Measurements from ENCODE around the gene DTX1. TPM values are rescaled to one million over a fixed set of nuclear protein-coding genes. Genes with fewer than 3 reads are reported as not detected.
A peak's percentile ranks its signal among the peaks of the same experiment; 100 is the strongest.

Gene DTX1
- total and polyA plus RNA-seq, 2 of the 8 experiments (the other 6 are each of a cell fraction or from before 2014, with no cell fraction given): 4.7 to 6.9 TPM

GRCh38 chr12:113062502-113063395, 6.2 kb downstream of the DTX1 start:
- no peak overlapping the region for H2BK120ac ChIP-seq (replicated peaks; ENCODE audit: low read depth, low read length)
- peak overlapping the region; percentile 62 for H3K18ac ChIP-seq (ENCODE audit: extremely low read depth, low read length)
- H2AK5ac ChIP-seq (ENCODE audit: low read depth, low read length): no peak overlapping the region
- no peak overlapping the region for H3K23ac ChIP-seq (ENCODE audit: insufficient read length)
- no peaks in the 10 kb centered on the region for H3K9me3 ChIP-seq (ENCODE audit: insufficient read depth in 2 of 2, low read depth in 1 of 2, low read length in 1 of 2)
- no peak for TF ChIP-seq CBX5 (IDR thresholded peaks at IDR 0.05; ENCODE audit: low read depth, low read length)
- H3K14ac ChIP-seq (ENCODE audit: insufficient read length): no peak overlapping the region
- no peak overlapping the region for H4K8ac ChIP-seq (ENCODE audit: extremely low read depth, insufficient read depth, low read length)
- peaks cover 0 to 24% (median 14%) of the 10 kb centered on the region in 4 experiments; a peak in 6 of 7 replicates for H3K4me1 ChIP-seq (replicated peaks in 1 of 4; ENCODE audit: control insufficient read depth in 3 of 4, insufficient read depth in 4 of 4, low read length in 3 of 4)
- H3K27ac ChIP-seq (ENCODE audit: low read depth, low read length): no peak overlapping the region
- 80% methylated on average over 23 of the region's 23 CpGs; no CpG with 5 or more reads in 1 of the 2 experiments for WGBS, 2 experiments (ENCODE audit: extremely low coverage in 1 of 2, insufficient coverage in 1 of 2, insufficient read length in 1 of 2, insufficient replicate concordance in 2 of 2, low coverage in 1 of 2, low lambda C conversion rate in 2 of 2, missing lambda C conversion rate in 1 of 2)
- CTCF ChIA-PET (ENCODE audit: partially characterized antibody): interaction anchor here (0.6 to 12.0 kb wide), 12 partner anchors 12 to 90 kb away, joined by 3 to 96 read pairs (median 4); partner anchors contain the start of gene RASAL1
- no peak overlapping the region for H3K4me3 ChIP-seq (ENCODE audit: extremely low read depth in 1 of 4, insufficient read depth in 2 of 4, low read depth in 3 of 4, low read length in 4 of 4)
- H2BK12ac ChIP-seq (ENCODE audit: low read depth, low read length): peak overlapping the region; percentile 62; the same call in 1 of the 2 replicates
- peak overlapping the region; percentile 97; the same call in 1 of the 2 replicates for H2BK20ac ChIP-seq (ENCODE audit: low read length)
- no peak overlapping the region for H2BK5ac ChIP-seq (ENCODE audit: low read depth, low read length)
- POLR2A ChIA-PET (ENCODE audit: partially characterized antibody): interaction anchor here (1.2 kb wide), 1 partner anchor 21 kb away, joined by 3 read pairs; no protein-coding TSS in a partner anchor
- 0 out of 2 replicates have a peak overlapping the region, but pooled peaks have one; percentile 46 for H2BK15ac ChIP-seq (ENCODE audit: low read length)
- no peak overlapping the region for H2AFZ ChIP-seq (ENCODE audit: low read length)
- no peak overlapping the region for H4K5ac ChIP-seq (ENCODE audit: insufficient read length, low read depth, low read length)
- peaks cover 0 to 5% of the 10 kb centered on the region in 2 experiments for H4K20me1 ChIP-seq (replicated peaks in 1 of 2; ENCODE audit: control insufficient read depth in 1 of 2, insufficient read depth in 2 of 2, low read length in 2 of 2)
- peak overlapping the region; percentile 74 for H3K4ac ChIP-seq (replicated peaks; ENCODE audit: insufficient read length, low read depth, low read length)
- peak overlapping the region; percentile 67 for H4K91ac ChIP-seq (replicated peaks; ENCODE audit: insufficient read length, low read length)
- peaks cover 8% of the 10 kb centered on the region; the same call in 1 of the 2 replicates for H3K23me2 ChIP-seq (ENCODE audit: low read depth, low read length)
- peak overlapping the region in 1 of 4 experiments; percentile 38; a peak in 1 of 7 replicates for H3K9ac ChIP-seq (replicated peaks in 1 of 4; ENCODE audit: extremely low read depth in 1 of 4, low read depth in 3 of 4, low read length in 3 of 4)
- H3K36me3 ChIP-seq (ENCODE audit: control insufficient read depth in 2 of 4, insufficient read depth in 4 of 4, low read length in 3 of 4): no peaks in the 10 kb centered on the region
- DNase-seq (ENCODE audit: low read depth in 1 of 2, low spot score in 2 of 2): no peak
- H3K79me2 ChIP-seq (ENCODE audit: control insufficient read depth in 1 of 2, insufficient read depth in 2 of 2, low read length in 2 of 2): no peaks in the 10 kb centered on the region
- FAIRE-seq: no peak
- no peak overlapping the region for H3K56ac ChIP-seq (replicated peaks; ENCODE audit: insufficient read length, low read depth, low read length)
- no peaks in the 10 kb centered on the region for H3K79me1 ChIP-seq (ENCODE audit: low read depth, low read length)
- H3K4me2 ChIP-seq (ENCODE audit: insufficient read depth in 1 of 2, low read depth in 2 of 2, low read length in 2 of 2): peak overlapping the region; percentile 15 to 30; a peak in 1 of 4 replicates
- H3K27me3 ChIP-seq (replicated peaks in 1 of 4; ENCODE audit: control insufficient read depth in 3 of 4, extremely low read depth in 1 of 4, insufficient read depth in 3 of 4, low read length in 3 of 4): peaks cover 0 to 2% (median 0%) of the 10 kb centered on the region in 4 experiments; a peak in 3 of 7 replicates
